ENCODE data around the gene DCANP1.

The DCANP1 gene

DNA sequence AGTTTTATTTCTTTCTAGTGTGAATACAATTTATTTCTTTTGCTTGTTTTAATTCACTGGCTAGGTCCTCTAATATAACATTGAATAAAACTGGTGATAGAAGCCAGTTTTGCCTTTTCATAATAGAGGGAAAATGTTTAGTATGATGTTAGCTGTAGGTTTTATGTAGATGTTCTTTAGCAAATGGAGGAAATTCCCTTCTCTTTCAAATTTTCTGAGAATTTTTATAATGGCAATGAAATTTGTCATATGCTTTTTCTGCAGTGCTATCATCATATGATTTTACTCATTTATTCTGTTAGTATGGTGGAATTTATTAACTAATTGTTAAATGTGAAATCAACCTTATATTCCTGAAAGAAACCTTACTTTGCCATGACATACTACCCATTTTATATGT lies 30.1 kb downstream of the DCANP1 start:
- DNase-seq = no peak

GRCh38 chr5:135405082-135405481 lies 42.1 kb downstream of the DCANP1 start:
- no peak for DNase-seq

DNA sequence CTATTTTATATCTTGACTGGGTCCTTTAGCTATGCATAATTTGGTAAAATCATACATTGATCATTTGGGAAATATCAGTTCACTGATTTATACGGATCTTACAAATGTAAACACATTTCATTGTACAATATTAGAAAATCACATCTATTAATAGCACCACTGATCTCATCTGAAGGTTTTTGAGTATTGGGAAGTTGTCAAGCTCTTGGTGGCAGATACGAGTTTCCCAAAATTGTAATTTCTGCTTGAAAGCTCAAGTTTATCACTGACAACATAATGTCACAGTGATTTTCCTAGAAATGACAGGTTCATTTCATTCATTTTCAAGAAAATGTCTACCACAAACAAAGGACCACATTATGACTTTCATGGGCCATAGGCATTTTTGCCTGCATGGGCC lies 45.1 kb downstream of the DCANP1 start:
- no peak for DNase-seq

DNA sequence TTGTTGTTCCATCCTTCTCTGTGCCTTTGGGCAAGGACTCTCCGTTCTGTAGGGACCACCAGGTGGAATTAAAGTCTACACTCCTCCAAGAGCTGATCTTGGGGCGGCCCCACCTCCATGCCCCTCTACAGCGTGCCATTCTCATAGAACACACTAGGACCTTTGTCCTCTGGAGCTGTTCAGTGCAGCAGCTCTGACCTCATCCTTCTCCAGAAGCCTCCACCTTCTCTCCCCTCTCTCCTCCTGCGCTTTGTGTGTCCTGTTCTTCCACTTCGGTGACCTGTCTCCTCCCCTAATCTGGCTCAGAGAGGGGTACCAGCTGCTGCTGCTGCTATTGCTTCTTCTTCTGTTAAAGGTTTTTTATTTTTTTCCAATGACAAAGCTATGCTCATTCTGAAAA lies 46.3 kb downstream of the DCANP1 start:
- DNase-seq = no peak

- no peak for DNase-seq
Measured at GRCh38 chr5:135399794-135400542, 47.2 kb downstream of the DCANP1 start.

DNA sequence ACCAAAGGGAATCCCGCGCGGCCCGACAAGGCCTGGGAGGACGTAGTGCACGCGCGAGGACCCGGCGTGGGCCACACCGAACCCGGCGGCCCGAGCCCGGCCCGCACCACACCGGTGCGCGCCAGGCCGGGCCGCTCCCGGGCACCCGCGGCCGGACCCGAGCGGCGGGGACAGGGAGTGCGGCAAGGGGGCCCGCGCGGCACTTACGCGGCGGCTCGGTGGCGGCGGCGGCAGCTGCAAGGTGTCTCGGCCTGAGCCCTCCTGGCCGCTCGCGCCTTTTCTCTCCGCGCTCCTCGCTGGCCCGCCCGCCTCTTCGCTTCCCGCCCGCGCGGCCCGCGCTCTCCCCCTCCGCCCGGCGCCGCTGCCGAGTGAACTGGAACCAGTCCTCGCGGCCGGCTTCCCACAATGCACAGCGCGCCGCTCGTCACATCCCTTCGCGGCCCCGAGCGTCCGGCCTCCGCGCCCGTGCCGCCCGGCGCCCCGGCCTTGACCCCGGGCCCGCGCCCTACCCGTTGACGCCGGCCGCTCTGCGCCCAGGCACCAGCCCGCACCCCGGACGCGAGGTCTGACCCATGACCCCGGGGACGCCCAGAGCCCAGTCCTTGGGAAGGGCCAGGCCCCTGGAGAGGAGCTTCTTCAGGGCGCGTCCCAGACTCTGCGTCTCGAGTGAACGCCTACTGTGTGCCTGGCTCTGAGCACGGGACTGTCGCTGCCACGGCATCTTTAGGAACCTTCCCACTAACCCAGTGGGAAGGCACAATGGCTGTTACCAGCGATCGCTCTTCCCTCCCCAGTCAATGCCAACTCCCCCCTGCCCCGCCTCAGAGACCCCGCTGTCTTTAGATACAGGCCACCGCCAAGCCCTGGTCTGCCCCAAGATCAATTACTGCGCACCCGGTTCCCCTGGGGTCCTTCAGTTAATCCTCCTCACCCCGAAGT lies 48.0 kb downstream of the DCANP1 start, which contains the start of gene MACROH2A1:
Gene MACROH2A1 (minus strand): TSS at position 377 of the 939 bp plus-strand sequence. CDS start 10,138 bp downstream, outside the sequence.
- DNase-seq = peak; percentile 80 to 85

DNA sequence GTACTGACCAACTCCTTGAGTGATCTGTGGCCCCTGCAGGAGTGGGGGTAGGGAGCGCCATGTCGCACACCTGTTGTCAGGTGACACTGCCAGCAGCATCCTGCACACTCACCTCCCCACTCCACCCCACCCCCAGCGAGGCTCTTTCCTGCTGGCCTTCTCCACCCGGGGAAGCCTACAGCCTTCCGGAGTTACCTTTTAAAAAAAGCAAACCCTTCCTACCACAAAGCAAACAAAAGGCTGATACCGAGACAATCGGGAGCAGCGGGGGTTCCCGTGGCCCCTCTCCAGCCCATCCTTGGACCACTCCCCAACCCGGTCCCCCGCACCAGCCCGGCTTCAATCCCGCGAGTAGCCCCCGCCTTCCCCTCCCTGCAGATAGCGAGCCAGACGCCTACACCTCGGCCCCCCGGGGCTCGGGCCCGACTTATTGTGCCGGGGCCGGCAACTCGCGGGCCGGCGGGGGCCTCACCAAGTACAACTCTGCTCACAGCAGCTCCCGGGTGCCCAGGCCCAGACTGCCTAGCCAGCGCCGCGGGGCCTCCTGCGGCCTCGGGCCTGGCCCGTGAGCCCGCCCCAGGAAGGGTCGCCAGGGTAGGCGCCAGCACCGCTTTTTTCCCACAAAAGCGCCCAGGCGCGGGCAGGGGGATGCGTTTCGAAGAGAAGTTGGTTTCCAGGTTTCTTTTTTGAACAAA lies 48.8 kb downstream of the DCANP1 start:
- DNase-seq = peak; percentile 34 to 40

DNA sequence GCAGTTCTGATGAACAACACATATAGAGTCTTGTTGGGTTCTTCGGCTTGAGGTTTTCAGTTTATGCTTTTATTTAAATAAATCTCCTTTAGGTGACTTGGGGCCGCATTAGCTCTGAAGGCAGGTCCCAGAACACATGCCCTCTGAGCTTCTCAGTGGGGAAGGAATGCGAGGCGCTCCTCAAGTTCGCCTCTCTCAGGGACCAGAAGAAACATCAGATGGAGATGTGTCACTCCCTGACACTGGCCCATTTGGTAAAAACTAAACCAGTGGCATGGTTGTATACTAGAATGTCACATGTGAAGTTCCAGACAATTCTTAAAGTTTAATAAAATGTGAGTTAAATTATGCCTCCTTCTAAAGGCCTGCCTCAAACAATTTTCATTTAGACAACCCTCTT lies 50.1 kb downstream of the DCANP1 start:
- no peak for DNase-seq

- DNase-seq = no peak
Measured at GRCh38 chr5:135396459-135397055, 50.6 kb downstream of the DCANP1 start.

DNA sequence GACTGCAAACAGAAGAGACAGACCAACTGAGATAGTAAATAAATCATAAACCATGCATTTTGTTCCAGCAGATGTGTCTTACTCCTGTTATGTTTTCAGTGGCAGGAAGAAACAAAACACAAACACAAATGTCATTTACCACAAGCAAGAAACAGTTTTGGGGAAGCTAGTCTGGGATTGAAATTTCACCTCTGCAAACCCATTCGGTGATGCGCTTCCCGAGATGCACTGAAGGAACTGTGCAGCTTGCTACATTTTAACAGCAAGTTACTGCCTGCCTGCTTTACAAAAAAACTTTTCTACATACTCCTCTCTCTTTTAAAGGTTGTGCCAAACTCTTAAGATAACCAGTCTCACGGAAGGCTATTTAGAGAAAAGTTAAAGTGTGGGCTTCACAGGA lies 51.3 kb downstream of the DCANP1 start:
- no peak for DNase-seq

- no peak for DNase-seq
Measured at GRCh38 chr5:135395451-135395850, 51.7 kb downstream of the DCANP1 start.

Data from stimulated activated CD4-positive, alpha-beta T cell treated with anti-CD3 and anti-CD28 coated beads, Interleukin-4, amount 100 ng/mL, for 4 hours (primary cell).